8988T (cell line): Measurements from ENCODE around the gene PLB1.

ENCODE experiments used
- DNase-seq: peaks from one replicate; pipeline ENCODE4 v3.0.0; 2011

PLB1 gene

DNA sequence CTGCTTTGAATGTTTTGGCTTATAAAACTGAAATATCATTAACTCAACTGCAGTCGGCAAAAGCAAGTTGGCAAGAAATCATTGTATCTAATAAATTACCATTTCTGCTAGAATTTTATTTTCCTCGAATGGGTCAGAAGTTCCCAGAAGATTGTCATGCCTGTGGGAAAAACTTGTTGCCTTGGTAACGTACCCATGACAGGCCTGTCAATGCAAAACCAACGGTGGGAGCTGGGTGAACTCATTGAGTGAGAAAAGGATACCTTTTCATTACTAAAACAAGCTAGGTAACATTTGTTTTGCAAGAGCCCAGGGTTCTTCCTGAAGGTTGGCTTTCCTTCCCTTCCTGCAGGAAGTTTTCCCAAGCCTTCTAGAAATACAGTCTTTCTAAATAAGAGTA lies 9.5 kb downstream of the PLB1 start:
- DNase-seq: no peak

DNA sequence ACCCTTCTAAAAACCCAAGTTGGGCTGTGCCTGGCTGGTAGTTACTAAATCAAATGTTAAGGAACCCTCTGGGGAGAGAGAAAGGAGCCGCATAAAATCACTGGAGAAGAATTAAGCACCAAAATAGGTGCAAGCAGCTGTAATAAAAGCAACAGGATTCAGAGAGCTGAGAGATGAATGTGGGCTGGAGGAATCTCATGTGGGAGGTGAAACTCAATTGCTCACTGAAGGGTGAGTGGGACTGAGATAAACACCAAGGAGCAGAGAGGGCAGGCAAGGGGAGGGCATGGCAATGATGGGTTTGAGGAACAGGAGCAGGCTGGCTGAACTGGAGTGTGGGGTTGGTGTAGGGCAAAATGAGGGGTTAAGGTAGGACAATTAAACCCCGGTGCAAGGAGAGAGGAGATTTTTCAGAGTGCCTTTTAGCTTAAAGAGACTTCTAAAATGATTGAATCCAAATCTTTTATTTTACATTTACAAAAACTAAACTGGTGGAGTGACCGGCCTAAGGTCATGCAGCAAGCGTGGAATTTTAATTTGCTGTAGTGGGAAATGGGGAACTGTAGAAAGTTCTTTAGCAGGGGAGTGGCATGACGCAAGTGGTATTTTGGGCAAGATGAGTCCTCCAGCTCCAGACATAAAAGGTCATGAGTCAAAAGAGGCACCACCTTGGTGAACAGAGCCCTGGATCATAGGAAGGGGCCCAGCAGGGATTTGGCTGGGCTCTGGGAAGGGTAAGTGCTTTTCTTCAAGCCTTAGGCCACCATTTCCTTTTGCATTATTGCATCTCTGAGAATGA lies 10.5 kb downstream of the PLB1 start:
- DNase-seq: no peak

DNA sequence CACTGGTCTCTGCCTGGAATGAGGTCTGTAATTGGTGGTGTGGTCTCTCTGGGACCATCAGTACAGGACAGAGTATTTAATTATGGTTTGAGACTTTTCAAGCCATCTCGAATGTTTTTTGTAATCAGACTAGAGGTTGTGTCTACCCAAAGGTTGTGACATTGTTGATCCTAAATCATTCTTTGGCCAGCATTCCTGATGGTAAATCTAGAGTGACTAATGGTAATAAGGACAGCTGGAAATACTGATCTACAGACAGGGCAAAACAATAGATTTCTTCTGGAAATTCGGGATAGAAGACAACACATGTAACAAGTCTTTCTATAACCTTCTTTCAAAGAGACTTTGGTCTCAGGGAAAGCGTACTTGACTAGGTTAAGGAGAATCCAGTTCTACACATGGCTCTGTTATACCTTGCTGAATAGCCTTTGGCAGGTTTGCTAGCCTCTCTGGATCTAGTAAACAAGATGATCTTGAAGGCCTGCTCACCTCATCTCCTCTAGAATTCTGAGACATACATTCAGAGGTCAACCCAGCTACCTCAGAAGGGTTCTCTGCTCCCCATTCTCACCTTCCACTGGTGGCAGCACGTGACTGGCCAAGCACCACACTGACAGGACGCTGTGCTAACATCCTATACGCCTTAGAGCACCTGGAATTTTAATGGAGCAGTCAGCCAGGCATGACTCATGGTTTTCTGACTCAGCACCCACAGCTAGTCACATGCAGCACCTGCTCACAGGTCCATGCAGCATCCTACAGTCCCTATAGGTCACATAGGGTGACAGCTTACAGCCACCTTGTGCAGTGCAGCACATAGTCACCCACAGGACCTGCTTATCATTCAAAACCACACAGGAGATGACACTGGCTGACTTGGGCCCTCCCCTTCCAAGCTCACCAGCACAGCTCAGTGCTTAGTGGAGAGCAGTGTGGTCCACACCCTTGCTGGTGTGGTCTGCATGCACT lies 12.2 kb downstream of the PLB1 start:
- no peak for DNase-seq

DNA sequence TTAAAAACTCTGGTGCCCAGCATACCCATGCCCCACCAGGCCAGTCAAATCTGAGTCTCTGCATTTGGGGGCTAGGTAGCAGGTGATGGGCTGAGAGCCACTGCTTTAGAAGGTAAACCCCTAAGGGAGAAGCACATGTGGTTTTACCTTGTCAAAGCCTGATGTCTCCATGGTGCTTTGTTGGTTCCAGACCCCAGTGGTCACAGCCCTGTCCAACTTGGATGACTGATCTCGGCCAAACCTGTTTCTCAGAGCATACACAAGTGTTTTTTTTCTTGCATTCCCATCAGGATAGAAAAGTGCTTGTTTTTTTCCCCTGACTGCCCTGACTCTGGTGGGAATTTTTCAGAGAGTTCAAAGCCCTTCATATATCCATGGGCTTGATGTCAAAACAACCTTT lies 13.5 kb downstream of the PLB1 start:
- no peak for DNase-seq

DNA sequence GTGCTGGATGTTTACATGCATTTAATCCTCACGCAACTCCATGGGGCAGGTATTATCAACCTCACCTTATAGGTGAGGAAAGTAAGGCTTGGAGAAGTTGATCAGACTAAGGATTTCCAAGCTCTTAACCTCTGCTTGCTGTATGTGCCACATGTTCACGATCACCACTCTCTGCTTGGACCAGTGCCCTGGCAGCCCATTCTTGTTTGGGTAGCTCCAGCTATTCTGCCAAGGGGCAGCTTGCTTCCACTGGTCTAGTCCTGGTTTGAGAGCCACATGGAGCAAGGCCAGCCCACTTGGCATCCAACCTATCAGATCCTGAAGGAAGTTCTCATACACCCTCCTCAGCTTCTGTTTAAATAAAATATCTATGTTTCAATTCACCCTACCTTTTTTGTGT lies 14.3 kb downstream of the PLB1 start:
- no peak for DNase-seq

DNA sequence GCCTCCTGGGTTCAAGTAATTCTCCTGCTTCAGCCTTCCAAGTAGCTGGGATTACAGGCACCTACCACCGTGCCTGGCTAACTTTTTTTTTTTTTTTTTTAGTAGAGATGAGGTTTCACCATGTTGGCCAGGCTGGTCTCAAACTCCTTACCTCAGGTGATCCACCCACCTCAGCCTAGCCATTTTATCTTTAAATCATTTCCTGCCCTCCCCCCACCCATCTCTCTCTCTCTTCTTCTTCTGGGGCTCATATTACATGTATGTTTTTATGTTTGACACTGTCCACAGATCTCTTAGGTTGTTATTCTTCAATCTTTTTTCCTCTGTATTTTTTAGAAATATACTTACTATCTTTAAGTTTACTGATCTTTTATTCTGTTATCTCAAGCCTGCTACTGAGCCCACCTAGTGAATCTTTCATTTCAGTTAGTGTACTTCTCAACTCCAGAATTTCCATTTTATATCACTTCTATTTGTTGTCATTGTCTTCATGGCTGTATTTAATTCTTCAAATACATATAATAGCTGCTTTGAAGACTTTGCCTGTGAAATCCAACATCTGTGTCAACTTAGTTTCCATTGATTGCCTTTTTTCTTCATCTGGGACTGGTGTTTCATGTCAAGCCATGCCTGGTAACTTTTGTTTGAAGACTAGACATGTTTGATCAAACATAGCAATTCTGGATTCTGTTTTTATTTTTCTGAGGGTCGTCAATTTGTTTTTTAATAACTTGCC lies 16.2 kb downstream of the PLB1 start:
- DNase-seq: no peak

DNA sequence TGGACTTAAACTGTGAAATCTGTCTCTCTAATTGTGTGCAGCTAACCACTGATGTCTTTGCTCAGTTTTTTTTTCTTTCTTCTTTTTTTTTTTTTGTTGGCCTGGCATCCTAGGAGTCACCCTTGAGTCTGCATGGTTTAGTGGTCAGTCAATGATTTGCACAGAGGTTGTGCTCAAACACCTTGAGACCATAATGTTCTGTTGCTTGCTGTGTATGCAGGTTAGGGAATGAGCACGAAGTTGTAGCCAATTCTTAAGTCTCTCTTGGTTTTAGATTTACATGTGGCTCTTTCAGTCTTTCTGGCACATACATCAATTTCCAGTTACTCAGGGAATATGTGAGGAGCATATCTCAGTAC lies 16.7 kb downstream of the PLB1 start:
- no peak for DNase-seq

DNA sequence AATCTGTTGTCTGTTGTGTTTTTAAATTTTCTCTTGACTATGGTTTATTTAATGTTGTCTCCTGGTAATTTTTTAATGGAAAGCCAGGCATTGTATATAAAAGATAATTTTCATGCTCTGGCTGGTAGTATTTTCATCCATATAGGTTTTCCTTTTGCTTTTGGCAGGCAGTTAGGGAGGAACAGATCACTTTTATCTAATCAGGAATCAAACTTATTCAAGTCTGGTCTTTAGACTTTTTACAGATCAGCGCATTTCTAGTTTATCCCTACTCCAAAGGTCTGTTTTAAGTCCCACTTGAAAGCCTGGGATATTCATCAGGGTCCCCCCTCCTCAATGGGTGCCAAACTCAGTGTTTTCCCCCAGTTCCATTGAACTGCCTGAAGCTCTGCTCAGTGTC lies 17.2 kb downstream of the PLB1 start:
- DNase-seq: no peak

DNA sequence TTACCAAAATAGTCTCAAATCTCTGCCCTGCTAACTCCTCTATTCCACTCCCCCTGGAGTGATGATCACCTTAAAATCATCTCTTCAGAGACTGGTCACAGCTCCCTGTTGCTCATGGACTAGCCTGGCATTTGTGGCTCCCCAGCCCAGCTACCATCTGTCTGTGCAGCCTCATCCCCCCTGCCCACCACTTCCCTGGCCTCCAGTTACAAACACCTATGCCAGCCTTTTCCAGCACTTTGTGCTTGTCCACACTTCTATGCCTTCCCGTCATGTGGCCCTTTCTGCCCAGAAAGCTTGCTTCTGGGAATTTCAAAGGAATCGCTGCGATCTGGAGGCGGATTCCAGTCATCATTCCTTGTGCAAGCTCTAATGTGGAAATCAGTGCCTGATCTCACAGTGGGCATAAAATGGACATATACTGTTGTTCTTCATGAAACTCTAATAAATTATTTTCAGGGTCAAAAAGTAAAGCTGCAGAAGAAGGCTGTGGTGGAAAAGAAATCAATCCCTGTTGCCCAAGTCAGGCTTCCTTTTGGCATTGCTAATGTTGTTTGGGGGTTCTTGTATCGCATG lies 19.4 kb downstream of the PLB1 start:
- no peak for DNase-seq

DNA sequence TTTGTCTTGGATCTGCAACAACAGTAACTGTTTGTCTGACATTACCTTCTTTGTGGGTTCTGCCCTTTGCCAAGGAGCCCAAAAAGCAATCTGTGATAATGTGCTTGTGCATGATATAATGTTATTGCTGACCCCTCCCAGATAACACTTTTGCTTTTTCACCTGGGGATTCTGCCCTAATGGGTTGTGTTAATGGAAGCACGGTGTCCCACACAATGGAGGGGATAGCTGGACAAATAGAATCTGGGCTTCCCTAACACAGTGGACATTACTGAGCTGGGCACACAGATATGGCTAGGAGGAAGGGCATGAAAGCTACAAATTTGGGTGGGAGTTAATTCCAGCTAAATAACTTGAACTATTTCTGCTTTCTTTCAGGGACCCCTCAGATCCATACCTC lies 20.6 kb downstream of the PLB1 start:
- DNase-seq: no peak

DNA sequence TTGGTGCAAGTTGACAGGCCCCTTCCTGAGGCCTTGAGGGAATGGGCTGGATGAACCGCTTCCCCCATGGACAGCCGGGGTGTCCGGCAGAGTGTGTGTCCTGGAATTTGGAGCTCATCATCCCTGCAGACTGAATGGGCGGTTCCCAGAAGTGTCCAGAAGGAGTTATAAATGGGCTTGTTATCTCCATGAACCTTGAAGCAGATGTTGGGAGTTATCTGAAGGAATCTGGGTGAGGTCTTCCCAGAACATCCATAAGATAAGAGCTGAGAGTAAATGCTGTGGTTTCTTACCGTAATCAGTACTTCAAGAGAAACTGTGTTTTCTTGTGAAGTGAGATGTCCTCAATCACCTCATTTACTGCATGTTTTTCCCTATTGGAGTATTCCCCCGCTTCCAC lies 21.1 kb downstream of the PLB1 start:
- no peak for DNase-seq

DNA sequence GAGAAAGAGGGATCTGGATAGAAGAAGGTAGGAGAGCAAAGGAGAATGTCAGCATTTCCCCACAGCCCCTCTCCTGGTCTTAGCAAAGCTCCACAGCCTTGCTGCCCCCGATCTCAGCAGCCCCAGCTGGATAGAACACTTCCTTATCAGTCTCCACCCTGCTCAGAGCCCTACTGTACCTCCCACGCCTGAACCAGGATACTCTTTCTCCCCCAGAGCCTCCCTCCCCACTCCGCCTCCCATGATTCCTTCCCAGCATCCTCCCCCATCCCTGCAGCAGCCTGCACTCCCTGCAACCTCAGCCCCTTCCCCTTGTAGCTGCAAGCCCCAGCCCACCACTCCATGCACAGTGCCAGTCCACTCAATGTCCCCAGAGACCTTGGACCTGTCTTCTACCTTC lies 25.8 kb downstream of the PLB1 start:
- DNase-seq: no peak

DNA sequence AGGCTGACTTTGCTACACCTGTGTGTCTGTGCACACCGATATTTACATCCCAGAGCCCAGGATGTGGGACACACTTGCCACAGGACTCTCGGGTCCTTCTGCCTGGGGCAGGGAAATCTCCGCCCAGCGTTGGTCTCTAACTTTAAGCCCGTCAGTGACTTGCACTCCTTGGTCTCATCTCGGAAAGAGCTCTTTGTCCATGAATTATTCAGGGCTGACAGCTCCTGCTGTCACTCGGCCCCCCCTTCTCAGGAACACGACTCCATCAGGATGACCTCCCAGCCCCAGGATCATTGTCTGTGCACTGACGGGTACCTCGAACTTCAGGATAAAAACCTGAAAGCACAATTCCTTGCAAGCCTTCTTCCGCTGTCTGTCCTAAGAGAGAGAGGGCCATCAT lies 26.6 kb downstream of the PLB1 start:
- DNase-seq: no peak

DNA sequence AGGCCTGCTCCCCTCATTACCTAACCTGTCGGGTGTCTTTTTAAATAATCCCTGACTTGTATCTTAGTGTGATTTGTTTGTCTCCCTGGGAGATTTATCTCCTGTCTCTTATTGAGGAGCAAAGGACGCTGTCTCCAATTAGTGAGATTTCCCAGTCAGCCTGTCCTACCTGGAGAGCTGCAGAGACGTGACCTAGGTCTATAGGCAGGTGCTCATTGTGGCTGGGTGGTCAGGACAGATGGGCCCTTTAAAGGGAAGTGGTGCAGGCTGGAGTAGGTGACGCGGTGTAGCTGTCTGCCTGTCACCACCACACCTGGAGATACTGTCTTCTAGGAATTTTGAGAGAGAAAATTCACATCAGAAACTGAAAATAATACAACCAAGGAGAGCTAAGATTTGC lies 28.0 kb downstream of the PLB1 start:
- no peak for DNase-seq

DNA sequence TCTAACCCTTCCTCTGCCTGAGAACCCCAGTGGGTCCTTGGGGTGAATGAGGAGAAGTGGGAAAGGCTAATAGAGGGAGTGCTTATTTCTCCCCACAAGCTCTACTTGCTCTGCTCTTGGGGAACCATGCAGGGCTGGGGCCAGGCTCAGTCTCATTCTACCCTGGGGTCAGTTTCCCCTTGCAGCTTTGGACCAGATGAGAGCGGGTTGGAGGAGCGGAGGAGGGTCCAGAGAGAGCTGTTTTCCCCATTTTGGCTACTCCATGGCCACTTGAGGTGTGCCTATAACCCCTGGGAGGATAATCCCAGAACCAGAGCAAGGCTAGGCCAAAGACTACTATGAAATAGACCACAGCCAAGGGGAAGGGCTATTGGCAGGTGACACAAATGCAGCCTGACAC lies 29.6 kb downstream of the PLB1 start:
- DNase-seq: no peak

DNA sequence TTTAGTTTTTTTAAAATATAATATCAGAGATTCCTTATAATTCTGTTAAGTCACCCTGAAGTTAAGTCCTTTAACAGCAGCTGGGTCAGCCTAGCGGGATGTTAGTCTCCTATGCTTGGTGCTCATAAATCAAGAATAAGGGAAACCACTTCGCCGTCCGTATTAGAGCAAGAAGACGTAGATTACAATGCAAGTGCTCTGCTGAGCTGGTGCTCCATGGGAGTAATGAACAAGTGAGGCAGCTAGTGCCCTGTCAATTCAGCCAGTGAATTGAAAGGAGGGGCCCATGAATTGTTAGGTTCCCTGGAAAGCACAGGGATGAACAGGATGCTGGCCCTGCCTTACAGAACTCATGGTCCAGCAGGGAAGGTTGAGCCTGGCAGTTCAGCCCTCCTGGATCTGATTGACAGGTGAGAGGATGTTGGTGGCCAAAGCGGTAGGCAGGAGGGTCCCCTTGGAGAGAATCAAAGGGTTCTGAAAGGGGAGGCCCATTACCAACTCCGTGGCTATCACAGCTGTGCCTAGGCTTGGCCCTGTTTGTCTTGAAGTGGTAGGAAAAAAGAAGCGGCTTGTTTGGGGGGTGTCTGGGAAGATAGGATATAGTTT lies 30.8 kb downstream of the PLB1 start:
- DNase-seq: no peak

DNA sequence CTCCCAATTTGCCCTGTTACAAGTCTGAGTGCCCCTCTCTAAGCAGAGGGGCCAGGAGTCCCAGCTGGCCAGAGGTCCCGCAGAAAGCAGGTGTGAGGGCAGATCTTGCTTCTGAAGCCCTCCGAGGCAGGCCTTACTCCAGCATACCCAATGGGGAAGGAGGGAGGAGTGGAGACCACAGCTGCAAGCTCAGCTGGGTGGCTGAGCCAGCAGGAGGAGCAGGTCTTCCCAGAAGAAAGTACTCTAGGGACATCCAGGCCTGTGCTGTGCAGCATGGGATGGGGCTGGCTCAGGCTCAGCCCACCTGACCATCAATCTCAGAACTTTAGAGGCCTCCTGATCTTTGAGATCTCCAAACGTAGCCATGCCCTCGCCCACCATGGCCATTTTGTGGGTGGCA lies 31.3 kb downstream of the PLB1 start:
- no peak for DNase-seq

DNA sequence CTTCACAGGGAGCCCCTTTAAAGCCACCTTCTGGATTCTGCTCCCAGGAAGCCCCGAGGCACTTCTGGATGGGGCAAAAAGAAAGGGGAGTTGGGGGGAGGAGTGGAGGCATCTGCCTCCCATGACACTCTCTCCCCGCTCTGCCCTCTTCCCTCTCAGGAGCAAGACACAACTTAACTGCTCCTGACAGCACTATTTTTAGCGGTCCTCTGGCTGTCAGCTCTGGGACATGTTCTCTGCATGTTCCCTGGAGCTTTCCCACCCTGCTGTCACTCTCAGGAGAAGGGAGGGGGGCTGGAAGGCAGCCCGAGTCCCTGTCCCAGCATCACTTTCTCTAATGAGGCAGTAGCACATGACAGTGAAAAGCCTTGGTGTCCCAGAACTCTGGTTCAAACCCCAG lies 32.3 kb downstream of the PLB1 start:
- no peak for DNase-seq

DNA sequence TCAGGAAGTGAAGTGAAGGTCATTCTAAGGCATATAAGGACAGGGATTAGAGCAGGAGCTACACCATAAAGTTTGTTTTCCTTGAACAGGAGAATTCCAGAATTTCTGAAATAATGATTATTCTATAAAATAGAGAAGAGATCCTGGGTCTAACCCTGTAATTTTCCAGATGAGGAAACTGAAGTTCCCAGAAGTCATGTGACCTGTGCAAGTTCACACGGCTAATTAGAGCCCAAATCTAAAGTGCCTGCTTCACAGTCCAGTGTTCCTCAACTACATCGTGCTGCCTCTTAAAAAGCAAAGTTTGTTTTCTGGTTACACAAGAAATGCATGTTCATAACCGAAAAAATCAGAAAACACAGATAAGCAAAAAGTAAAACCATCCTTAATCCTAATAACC lies 34.9 kb downstream of the PLB1 start:
- DNase-seq: no peak

DNA sequence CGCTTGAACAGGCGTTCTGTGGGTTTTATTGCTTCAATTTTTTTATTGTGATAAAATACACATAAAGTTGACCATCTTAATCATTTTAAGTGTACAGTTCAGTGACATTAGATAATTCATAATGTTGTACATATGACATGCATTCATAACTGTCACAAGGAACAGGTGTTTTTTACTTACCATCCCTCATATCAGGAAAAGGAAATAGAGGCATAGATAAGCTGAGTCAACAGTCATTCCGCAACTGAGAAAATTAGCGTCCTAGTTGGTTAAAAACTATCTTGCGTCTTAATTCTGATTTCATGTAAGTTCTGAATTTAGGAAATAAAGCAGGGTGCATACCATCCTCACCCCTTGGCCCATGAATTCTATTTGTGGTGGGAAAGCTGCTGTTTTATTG lies 36.5 kb downstream of the PLB1 start:
- no peak for DNase-seq

DNA sequence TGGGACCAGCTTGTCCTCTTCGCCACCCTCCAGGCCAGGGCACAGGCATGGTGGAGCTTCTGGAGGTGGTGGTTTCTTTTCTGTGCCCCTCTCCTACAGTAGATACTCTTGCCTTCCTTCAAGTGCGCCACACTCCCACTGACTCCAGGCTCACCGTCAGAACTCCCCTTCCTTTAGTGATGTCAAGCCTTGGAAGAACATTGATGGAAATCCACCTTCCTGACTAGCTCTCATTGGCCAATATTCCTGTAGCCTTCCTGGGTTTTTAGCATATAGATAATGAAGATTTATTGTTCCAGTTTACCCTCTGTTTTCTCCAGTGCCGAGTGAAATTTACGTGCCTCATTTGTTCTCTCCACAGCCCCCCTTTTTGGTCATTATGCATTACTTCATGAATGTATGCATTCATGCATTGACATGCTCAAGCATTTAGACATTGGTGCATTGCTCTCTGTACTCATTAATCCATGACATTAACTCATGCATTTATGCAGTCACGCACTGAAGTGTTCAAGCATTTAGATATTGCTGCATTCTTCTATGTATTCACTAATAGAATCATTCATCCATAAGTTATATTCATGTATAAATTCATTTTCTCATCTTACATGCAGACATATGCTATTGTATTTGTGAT lies 37.3 kb downstream of the PLB1 start:
- DNase-seq: no peak

DNA sequence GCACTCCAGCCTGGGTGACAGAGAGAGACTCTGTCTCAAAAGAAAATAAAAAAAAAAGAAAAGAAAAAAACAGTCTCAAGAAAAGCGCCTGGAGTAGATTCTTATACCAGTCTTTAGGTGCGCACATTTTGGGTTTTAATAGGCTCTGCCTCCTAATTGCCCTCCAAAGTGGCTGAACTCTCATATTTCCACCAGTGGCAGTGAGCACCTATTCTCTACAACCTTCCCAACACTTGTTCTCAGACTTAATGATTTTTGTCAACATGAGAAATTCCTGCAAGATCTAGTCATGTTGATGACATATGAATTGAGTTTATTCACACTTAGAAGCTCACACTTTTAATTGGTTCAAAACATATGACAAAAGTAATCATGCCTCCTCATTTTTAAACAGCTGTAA lies 39.0 kb downstream of the PLB1 start:
- DNase-seq: no peak
